Head of caudate nucleus (tissue), 42 donors: Measurements from ENCODE around the gene RAET1E.
"Not testable (repeated sequence)": the region's sequence is repeated elsewhere in the genome, so short reads cannot be mapped to it uniquely, and the experiment has no call there.

Experiments
- DNase-seq, 42 donors: peaks; one replicate each; pipeline versions ENCODE4 v3.0.0 to v3.0.0-alpha.2; 2020 to 2021; ENCODE audit warnings: mixed read lengths in 7 of 42
- intact Hi-C: fragments of 100-400 bp; cut with DNase I; formaldehyde crosslinking; loops from one replicate; pipeline ENCODE4 v1.15.0; 2022

RAET1E gene

GRCh38 chr6:149857541-149857940, 40.4 kb downstream of the RAET1E start:
- intact Hi-C loops = no loop called here
- DNase-seq = no peak

GRCh38 chr6:149856256-149856994, 41.5 kb downstream of the RAET1E start:
- intact Hi-C loops = no loop called here
- DNase-seq = no peak

GRCh38 chr6:149855741-149856140, 42.2 kb downstream of the RAET1E start:
- intact Hi-C loops = no loop called here
- no peak for DNase-seq

GRCh38 chr6:149855040-149855654, 42.8 kb downstream of the RAET1E start:
- intact Hi-C loops = no loop called here
- no peak for DNase-seq

GRCh38 chr6:149854532-149854931, 43.4 kb downstream of the RAET1E start:
- intact Hi-C loops = no loop called here
- no peak for DNase-seq

- intact Hi-C loops, DNase-seq: not testable (repeated sequence)
Measured at GRCh38 chr6:149854017-149854416, 43.9 kb downstream of the RAET1E start.

GRCh38 chr6:149852881-149853280, 45.0 kb downstream of the RAET1E start:
- no peak for DNase-seq
- intact Hi-C loops = no loop called here

- intact Hi-C loops = no loop called here
- DNase-seq = no peak
Measured at GRCh38 chr6:149852180-149852579, 45.7 kb downstream of the RAET1E start.

GRCh38 chr6:149851461-149852110, 46.3 kb downstream of the RAET1E start:
- intact Hi-C loops = no loop called here
- no peak for DNase-seq

- intact Hi-C loops, DNase-seq: not testable (repeated sequence)
Measured at GRCh38 chr6:149848343-149848742, 49.6 kb downstream of the RAET1E start.
